ENCODE data around the gene GAP43.

Gene GAP43

DNA sequence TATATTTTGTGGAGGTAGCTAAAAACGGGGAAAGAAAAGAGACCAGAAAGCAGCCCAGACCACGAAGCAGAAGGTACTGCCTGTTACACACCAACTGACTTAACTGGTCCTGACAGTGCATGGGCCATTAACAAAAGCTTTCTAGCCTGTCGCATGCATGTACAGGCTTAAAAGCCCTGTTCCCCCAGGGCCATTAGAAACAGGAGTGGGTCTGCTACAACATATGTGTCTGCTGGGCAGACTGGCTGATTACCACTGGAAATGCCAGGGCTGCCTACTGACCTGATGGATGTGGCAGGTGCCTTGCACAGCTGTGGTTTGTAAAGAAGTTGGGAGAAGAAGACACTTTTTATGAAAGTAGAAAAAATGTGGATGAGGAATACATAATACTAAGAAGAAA is 137.4 kb downstream of the GAP43 start:
- H3K27me3 ChIP-seq (ENCODE audit: insufficient read depth, low read length, poor library complexity), result peaks cover 12% of the 10 kb centered on the region

DNA sequence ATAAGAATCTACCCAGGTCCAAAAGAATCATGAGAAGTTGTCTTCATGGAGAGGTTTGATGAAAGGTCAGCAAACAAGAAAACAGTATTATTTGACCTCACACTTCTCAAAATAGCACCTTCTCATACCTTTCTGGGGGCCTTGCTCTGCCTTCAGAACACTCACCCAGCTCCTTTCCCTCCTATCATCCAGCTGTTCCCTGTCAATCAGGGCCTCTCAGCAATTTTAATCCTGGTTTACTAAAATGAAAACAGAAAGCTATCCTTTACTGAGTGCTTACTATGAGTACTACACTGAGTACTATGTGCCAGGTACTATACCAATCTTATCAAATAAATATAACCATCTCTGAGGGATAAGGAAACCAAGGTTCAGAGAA is 138.6 kb downstream of the GAP43 start:
- Histone ChIP-seq H2AFZ (ENCODE audit: low read depth, low read length) (no peak overlapping the region), H3K27ac (ENCODE audit: low read length) (no peak overlapping the region), H3K4me2 (ENCODE audit: insufficient read depth, low read length) (no peak overlapping the region), H3K9ac (ENCODE audit: low read depth, low read length) (no peak overlapping the region), H4K20me1 (ENCODE audit: insufficient read depth, low read length) (no peaks in the 10 kb centered on the region), H3K4me1 (ENCODE audit: insufficient read depth, low read length) (no peaks in the 10 kb centered on the region), H3K27me3 (ENCODE audit: insufficient read depth, low read length, poor library complexity) (peaks cover 12% of the 10 kb centered on the region), H3K9me3 (ENCODE audit: insufficient read depth, low read length, severe bottlenecking) (no peaks in the 10 kb centered on the region), H3K79me2 (ENCODE audit: insufficient read depth, low read length) (no peaks in the 10 kb centered on the region), H3K36me3 (ENCODE audit: insufficient read depth, low read length) (no peaks in the 10 kb centered on the region), H3K4me3 (ENCODE audit: low read depth in 1 of 2, low read length in 2 of 2) (no peak overlapping the region)
- no peak for DNase-seq
- TF ChIP-seq, protein P1, sequence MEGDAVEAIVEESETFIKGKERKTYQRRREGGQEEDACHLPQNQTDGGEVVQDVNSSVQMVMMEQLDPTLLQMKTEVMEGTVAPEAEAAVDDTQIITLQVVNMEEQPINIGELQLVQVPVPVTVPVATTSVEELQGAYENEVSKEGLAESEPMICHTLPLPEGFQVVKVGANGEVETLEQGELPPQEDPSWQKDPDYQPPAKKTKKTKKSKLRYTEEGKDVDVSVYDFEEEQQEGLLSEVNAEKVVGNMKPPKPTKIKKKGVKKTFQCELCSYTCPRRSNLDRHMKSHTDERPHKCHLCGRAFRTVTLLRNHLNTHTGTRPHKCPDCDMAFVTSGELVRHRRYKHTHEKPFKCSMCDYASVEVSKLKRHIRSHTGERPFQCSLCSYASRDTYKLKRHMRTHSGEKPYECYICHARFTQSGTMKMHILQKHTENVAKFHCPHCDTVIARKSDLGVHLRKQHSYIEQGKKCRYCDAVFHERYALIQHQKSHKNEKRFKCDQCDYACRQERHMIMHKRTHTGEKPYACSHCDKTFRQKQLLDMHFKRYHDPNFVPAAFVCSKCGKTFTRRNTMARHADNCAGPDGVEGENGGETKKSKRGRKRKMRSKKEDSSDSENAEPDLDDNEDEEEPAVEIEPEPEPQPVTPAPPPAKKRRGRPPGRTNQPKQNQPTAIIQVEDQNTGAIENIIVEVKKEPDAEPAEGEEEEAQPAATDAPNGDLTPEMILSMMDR (IDR thresholded peaks at IDR 0.05; ENCODE audit: borderline replicate concordance, extremely low read depth, low read length, poor library complexity, severe bottlenecking), result no peak
- TF ChIP-seq EZH2 (IDR thresholded peaks at IDR 0.05; ENCODE audit: borderline replicate concordance, low read depth, low read length, severe bottlenecking), result no peak
- ATAC-seq (ENCODE audit: insufficient read depth, low read depth), result no peak

More for the DNA sequence above, 137.4 kb downstream of the GAP43 start:
- Histone ChIP-seq H3K9ac (ENCODE audit: low read depth, low read length) (no peak overlapping the region), H3K27ac (ENCODE audit: low read length) (no peak overlapping the region), H3K4me2 (ENCODE audit: insufficient read depth, low read length) (no peak overlapping the region), H3K4me1 (ENCODE audit: insufficient read depth, low read length) (no peaks in the 10 kb centered on the region), H3K9me3 (ENCODE audit: insufficient read depth, low read length, severe bottlenecking) (no peaks in the 10 kb centered on the region), H3K79me2 (ENCODE audit: insufficient read depth, low read length) (no peaks in the 10 kb centered on the region), H3K36me3 (ENCODE audit: insufficient read depth, low read length) (no peaks in the 10 kb centered on the region), H4K20me1 (ENCODE audit: insufficient read depth, low read length) (no peaks in the 10 kb centered on the region), H2AFZ (ENCODE audit: low read depth, low read length) (no peak overlapping the region), H3K4me3 (ENCODE audit: low read depth in 1 of 2, low read length in 2 of 2) (no peak overlapping the region)
- no peak for TF ChIP-seq EZH2 (IDR thresholded peaks at IDR 0.05; ENCODE audit: borderline replicate concordance, low read depth, low read length, severe bottlenecking)
- TF ChIP-seq, protein P1 (IDR thresholded peaks at IDR 0.05; ENCODE audit: borderline replicate concordance, extremely low read depth, low read length, poor library complexity, severe bottlenecking), result no peak
- no peak for ATAC-seq (ENCODE audit: insufficient read depth, low read depth)
- no peak for DNase-seq

DNA sequence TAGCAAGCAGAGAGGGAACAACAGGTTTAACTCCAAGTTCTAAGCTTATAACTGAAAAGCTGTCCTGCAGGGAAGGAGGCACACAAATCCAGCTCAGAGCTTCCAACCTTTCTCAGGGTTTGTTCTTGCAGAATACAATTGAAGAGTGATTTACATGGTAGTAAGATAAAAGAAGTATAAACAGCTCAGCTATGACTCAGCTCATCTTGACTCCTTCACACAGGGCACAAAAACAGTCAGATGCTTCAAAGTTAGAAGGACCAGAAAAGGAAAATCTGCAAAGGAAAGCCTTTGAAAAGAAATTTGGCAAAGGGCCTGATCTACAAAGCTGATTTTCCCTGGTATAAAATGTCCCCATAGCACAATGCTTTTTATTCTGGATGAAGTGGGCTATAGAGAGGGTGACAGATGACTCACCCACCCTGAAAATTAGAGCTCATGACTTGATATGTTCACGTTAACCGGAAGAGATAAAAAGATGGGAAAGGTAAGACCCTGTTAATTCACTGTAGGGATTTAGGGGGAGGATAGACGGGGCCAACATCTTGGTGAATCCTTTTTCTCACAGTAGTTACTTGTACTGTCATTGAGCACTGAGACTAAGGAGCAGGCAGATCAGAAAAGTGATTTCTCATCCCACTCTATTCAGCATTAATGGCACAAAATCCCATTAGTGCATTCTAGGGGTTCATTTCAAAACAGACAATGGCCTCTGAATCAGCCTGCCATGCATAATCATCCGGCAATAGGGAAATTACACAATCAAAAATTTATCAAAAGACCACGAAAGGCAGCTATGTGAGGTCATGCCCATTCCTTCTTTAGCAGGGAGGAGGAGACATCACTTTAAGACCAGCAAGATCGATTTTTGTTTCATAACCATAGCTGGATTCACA is 143.5 kb downstream of the GAP43 start:
- Histone ChIP-seq H3K9me3 (ENCODE audit: insufficient read depth, low read length, severe bottlenecking) (no peaks in the 10 kb centered on the region), H3K4me1 (ENCODE audit: insufficient read depth, low read length) (no peaks in the 10 kb centered on the region), H4K20me1 (ENCODE audit: insufficient read depth, low read length) (no peaks in the 10 kb centered on the region), H3K27me3 (ENCODE audit: insufficient read depth, low read length, poor library complexity) (peaks cover 13% of the 10 kb centered on the region), H3K4me3 (ENCODE audit: low read depth in 1 of 2, low read length in 2 of 2) (no peak overlapping the region), H3K27ac (ENCODE audit: low read length) (no peak overlapping the region), H3K4me2 (ENCODE audit: insufficient read depth, low read length) (no peak overlapping the region), H3K36me3 (ENCODE audit: insufficient read depth, low read length) (no peaks in the 10 kb centered on the region), H3K9ac (ENCODE audit: low read depth, low read length) (no peak overlapping the region), H2AFZ (ENCODE audit: low read depth, low read length) (no peak overlapping the region), H3K79me2 (ENCODE audit: insufficient read depth, low read length) (no peaks in the 10 kb centered on the region)
- DNase-seq, result no peak
- no peak for ATAC-seq (ENCODE audit: insufficient read depth, low read depth)
- TF ChIP-seq EZH2 (IDR thresholded peaks at IDR 0.05; ENCODE audit: borderline replicate concordance, low read depth, low read length, severe bottlenecking), result no peak
- TF ChIP-seq, protein P1 (IDR thresholded peaks at IDR 0.05; ENCODE audit: borderline replicate concordance, extremely low read depth, low read length, poor library complexity, severe bottlenecking), result no peak
